ENCODE results near the gene CYRIA. TPM values are rescaled to one million over a fixed set of nuclear protein-coding genes. Genes with fewer than 3 reads are reported as not detected.

The CYRIA gene
- total RNA-seq, 3 donors from 2014 or later = 0.51 to 1.8 (median 1.8) TPM

DNA sequence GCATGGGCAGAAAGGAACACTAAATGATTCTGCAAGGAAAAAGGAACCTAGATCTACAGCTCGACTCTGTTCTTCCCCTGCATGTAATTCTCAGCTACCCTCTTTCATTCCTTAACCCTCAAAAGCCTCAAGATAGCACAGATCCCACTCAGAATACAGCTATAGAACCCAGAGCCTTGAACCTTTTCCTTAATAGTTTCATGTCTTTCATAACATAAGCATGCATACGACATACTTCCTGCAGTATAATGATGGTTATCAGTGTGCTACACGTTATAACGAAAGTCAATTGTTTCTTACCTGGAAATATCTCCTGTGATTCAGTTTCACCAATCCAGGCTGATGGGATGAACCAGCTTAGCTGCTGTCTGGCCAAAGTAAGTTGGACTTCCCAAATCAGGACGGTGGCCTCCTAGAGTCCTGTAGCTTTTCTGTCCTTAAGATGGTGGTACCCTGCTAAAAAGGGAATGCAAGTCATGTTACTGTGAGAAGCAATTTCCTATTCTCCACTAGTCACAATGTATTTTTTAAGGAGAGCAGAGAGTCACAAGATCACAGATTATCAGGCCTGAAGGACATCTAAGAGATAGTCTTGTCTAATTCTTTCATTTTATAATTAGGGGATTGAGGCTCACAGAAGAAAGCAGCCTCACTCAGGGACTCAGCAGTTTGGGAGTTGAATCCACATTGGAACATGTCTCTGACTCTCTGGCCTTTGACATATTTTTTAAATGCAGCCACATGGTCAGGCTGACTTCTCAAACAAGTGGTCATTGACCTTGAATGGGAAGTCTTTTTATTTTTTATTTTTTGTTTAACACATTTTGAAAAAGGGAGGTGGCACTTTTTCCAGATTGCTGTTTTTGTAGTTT is 41.8 kb downstream of the CYRIA start:
- peaks cover 45% of the 10 kb centered on the region for H3K4me1 Mint-ChIP-seq (ENCODE audit: low read depth)
- no peak overlapping the region for H3K4me3 Mint-ChIP-seq
- no peaks in the 10 kb centered on the region for H3K27me3 Mint-ChIP-seq (ENCODE audit: low read depth)
- ATAC-seq = no peak
- DNase-seq = no peak
- H3K9me3 Mint-ChIP-seq = no peaks in the 10 kb centered on the region
- no peaks in the 10 kb centered on the region for H3K36me3 Mint-ChIP-seq (ENCODE audit: insufficient read depth)

DNA sequence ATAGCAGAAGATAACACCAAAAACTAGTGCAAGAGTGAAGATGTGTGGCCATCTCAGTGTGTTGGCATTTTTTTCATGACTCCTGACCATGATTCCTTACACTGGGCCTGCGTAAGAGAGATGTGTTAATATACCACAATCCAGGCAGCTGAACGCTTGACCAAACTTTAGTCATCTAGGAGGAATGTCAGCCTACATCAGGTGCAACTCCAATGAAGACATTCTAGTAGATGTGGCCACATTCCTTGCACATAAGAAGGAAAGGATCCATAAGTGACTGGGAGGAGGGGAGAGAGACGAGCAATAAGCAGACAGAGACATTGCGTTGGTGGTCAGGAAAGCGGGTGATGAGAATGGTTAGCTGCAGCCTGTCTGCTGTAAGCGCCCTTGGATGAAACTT is 42.6 kb downstream of the CYRIA start:
- H3K4me1 Mint-ChIP-seq (ENCODE audit: low read depth) = peaks cover 45% of the 10 kb centered on the region

DNA sequence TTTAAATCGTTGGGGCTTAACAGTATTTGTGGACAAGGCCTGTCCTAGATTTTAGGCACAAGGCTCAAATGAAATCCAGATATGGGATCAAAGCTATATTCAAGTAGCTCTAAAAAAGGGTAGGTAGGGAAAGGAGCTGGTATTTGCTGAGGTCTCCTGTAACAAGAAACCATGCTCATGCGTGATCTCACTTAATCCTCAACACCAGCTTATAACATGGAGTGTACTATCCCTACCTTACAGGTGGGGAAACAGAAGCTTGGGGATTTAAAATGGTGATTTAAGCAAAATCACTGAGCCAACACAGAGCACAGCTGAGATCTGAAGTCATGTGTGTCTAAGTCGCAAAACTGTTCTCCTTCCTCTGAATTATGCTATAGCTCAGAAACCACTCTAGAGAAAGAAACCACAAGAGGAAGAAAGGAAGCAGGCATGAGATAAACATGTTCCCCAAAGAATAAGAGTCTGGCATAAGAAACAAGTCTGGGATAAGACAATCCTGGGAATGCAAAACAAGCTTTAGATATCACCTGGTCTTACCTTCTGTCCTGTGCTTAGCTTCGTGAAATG is 43.1 kb downstream of the CYRIA start:
- no peaks in the 10 kb centered on the region for H3K9me3 Mint-ChIP-seq
- no peaks in the 10 kb centered on the region for H3K36me3 Mint-ChIP-seq (ENCODE audit: insufficient read depth)
- ATAC-seq (no peak), DNase-seq (no peak)
- peaks cover 43% of the 10 kb centered on the region for H3K4me1 Mint-ChIP-seq (ENCODE audit: low read depth)
- no peak overlapping the region for H3K4me3 Mint-ChIP-seq
- H3K27me3 Mint-ChIP-seq (ENCODE audit: low read depth) = no peaks in the 10 kb centered on the region

More for the DNA sequence above, 42.6 kb downstream of the CYRIA start:
- no peaks in the 10 kb centered on the region for H3K27me3 Mint-ChIP-seq (ENCODE audit: low read depth)
- ATAC-seq (no peak), DNase-seq (no peak)
- H3K4me3 Mint-ChIP-seq = no peak overlapping the region
- no peaks in the 10 kb centered on the region for H3K36me3 Mint-ChIP-seq (ENCODE audit: insufficient read depth)
- H3K9me3 Mint-ChIP-seq = no peaks in the 10 kb centered on the region

DNA sequence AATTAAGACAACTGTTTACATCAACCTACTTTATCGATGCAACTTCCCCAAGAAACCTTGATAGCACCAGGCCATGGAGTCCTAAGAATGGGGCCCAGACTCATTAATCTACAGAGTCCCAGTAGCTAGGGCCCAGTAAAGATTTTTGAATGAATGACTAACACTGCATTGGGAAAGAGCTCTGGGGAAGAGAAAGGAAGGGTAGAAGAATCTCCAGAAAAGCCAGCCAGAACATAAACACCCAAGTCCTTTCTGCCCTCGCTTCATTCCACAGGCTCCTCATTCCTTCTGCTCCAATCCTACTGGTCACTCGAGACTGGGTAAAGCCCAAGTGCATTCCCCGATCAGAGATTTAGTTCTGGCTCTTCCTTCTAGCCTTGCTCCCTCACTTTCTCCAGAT is 44.3 kb downstream of the CYRIA start:
- no peak for ATAC-seq

DNA sequence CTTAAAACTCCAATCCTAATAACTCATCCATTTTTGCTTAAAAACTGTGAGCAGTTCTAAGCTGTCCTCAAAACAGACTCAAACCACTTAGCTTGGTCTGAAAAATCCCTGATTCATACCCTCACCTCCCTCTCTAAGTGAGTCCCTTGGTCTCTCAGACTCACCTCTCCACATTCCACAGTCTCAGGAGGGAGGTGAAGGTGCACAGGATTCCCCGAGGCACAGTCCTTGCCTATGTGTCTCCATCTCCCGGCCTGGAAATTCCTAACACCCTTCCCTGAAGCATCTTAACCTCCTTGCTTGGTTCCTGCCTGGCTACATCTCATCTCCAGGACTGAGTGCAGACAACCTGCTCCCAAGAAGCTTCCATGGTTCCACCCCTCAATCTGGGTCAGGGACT is 45.0 kb downstream of the CYRIA start:
- DNase-seq (no peak), ATAC-seq (no peak)
- H3K4me3 Mint-ChIP-seq = no peak overlapping the region
- no peaks in the 10 kb centered on the region for H3K36me3 Mint-ChIP-seq (ENCODE audit: insufficient read depth)
- peaks cover 30% of the 10 kb centered on the region for H3K4me1 Mint-ChIP-seq (ENCODE audit: low read depth)
- H3K27me3 Mint-ChIP-seq (ENCODE audit: low read depth) = no peaks in the 10 kb centered on the region
- no peaks in the 10 kb centered on the region for H3K9me3 Mint-ChIP-seq

More for the DNA sequence above, 44.3 kb downstream of the CYRIA start:
- no peaks in the 10 kb centered on the region for H3K9me3 Mint-ChIP-seq
- no peaks in the 10 kb centered on the region for H3K36me3 Mint-ChIP-seq (ENCODE audit: insufficient read depth)
- DNase-seq = no peak
- peaks cover 36% of the 10 kb centered on the region for H3K4me1 Mint-ChIP-seq (ENCODE audit: low read depth)
- no peaks in the 10 kb centered on the region for H3K27me3 Mint-ChIP-seq (ENCODE audit: low read depth)
- H3K4me3 Mint-ChIP-seq = no peak overlapping the region

DNA sequence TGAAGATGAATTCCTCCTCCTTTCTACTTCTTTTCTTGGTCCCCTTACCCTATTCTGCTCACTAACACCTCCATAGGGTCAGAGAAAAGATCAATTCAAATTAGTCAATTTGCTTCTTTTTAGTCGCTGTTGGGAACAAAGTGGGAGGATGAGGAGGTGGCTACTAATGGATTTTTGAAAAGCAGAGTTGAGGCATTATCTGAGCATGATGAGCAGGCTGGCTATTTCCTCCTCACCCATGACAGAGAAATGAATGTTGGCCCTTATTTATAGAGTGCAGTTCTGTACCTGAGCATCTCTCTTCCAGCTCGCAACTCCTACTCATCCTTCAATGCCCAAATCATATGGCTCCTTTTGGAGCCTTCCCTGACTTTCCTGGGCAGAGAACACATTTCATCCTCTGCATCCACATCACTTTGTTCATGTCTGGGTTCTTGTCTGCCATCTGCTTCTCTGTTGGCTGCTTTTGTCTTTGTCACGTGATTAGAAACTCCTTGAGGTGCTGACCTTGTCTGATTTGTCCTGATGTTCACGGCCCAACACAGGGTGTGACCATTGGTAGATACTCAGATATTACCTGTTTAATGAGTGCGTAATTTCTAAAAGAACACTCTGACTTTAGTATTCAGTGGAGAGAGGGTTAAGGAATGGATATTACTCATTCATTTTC is 45.9 kb downstream of the CYRIA start:
- no peak overlapping the region for H3K4me3 Mint-ChIP-seq
- H3K27me3 Mint-ChIP-seq (ENCODE audit: low read depth) = no peaks in the 10 kb centered on the region
- peaks cover 22% of the 10 kb centered on the region for H3K4me1 Mint-ChIP-seq (ENCODE audit: low read depth)
- DNase-seq = no peak
- H3K9me3 Mint-ChIP-seq = no peaks in the 10 kb centered on the region
- H3K36me3 Mint-ChIP-seq (ENCODE audit: insufficient read depth) = no peaks in the 10 kb centered on the region
- ATAC-seq = no peak

DNA sequence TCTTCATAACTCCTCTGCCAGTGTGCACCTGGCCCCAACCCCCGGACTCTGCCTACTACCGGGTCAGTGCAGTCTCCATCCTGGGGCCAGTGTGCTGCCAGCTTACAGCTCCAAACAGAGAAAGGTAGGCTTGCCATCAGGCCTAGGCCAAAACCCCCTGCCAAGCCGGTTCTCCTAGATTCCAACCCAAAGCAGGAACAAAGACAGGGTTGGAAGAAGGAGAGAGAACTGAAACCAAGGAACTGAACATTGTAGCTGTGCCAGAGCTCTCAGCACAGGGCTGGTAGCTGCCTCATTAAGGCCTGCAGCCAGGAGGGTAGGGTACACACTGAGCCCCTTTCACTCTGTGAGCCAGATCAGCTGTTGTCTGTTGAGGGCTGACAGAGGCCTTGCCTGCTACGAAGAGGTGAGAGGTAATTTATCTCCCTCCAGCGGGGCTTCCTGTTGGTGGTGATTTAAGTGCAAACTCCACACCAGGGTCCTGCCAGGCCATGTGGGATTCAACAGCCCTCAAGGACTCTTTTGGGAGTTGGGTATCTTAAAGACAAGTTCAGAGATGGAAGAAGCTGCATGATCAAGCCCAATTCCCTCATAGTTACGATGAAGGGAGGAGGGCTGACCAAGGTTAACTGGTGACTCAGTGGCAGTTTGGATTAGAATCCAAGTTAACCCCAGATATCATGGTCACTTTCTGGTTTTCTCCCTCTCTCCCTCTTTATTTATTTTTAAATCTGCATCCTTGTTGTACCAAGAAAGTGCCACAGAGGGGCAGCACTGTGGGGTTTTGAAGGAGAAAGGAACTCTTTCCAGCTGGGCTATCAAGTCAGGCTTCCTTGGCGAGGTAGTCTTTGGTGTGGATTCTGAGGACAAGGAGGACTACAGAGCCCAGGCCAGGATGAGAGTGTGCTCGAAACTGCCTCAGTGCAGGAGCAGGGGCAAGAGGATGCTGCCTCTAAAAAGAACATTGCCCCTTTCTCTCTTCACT is 48.1 kb downstream of the CYRIA start:
- H3K27me3 Mint-ChIP-seq (ENCODE audit: low read depth) = peaks cover 14% of the 10 kb centered on the region
- peaks cover 4% of the 10 kb centered on the region for H3K4me1 Mint-ChIP-seq (ENCODE audit: low read depth)
- DNase-seq (no peak), ATAC-seq (no peak)
- H3K4me3 Mint-ChIP-seq = no peak overlapping the region
- H3K36me3 Mint-ChIP-seq (ENCODE audit: insufficient read depth) = no peaks in the 10 kb centered on the region
- H3K9me3 Mint-ChIP-seq = no peaks in the 10 kb centered on the region

Data from activated T-cell treated with anti-CD3 and anti-CD28 coated beads, Interleukin-2, amount 50 U/mL, for 4 hours (primary cell).